Ovary (tissue), 3 donors: ENCODE results near the gene CD8B2.

Source experiments
- CTCF ChIP-seq, 3 donors: fragments of 450-650 bp in 2 of 3; fragments of 200-600 bp in 1 of 3; IDR thresholded peaks; one replicate each; pipeline versions ENCODE4 v1.5.1 to v1.8.0; 2016 to 2022; ENCODE audit warnings: antibody characterized with exemption in 3 of 3, mild to moderate bottlenecking in 1 of 3
- EP300 ChIP-seq: sonication (generic); formaldehyde crosslinking; IDR thresholded peaks from one replicate; pipeline ENCODE4 v1.6.1; 2017; ENCODE audit warnings: antibody characterized with exemption
- POLR2A ChIP-seq: fragments of 450-650 bp; IDR thresholded peaks from one replicate; pipeline ENCODE4 v1.6.1; 2017; ENCODE audit warnings: antibody characterized with exemption, mild to moderate bottlenecking, moderate library complexity
- donor health status: DM: no; HTN: no; CAD: no.

GRCh38 chr2:106540886-106541285, 53.7 kb downstream of the CD8B2 start:
- TF ChIP-seq CTCF (IDR thresholded peaks at IDR 0.05) (no peak), POLR2A (no peak), EP300 (no peak)
